ENCODE data around the gene SHROOM3. TPM values are rescaled to one million over a fixed set of nuclear protein-coding genes. Genes with fewer than 3 reads are reported as not detected.

Gene SHROOM3
- total and polyA plus RNA-seq, 2 donors from 2014 or later, result 5.5 to 67.3 TPM

DNA sequence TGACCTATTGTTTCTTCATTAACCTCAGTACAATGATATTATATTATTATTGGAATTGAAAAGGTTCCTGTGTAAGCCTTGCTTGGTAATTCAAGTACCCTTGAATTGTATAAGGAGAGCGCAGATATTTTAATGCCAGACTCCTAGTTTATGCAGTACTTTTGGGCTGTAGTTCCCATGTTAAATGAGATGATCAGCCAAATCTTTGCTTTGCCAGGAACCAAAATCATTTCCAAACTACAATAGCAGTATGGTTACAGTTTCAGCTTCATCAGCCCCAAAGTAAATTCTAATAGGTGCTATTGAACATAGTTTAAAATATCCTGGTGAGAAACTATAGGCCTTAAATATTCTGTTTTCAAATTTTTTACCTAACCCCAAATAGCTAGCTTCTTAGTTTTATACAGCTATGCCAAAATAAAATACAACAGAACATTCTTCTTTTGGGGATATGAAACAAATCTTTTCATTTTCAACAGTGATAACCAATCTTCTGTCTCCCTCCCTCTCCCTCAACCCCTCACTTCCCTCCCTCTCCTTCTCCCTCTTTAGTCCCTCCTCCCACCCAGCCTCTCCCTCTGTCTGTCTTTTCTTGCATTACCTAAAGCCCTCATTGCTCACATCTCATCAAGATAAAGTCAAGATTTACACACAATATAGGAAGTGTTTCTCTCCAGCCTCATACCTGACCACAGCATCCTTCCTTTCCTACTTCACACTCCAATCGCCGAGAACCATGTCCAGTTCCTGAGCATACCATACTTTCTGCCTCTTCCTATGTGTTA is 190.1 kb downstream of the SHROOM3 start:
- no peak for DNase-seq
- FAIRE-seq, result no peak
- Histone ChIP-seq H3K9me3 (ENCODE audit: control insufficient read depth in 2 of 3, insufficient read depth in 1 of 3, low read length in 3 of 3) (no peaks in the 10 kb centered on the region), H3K27me3 (ENCODE audit: control insufficient read depth, insufficient read depth, low read length) (no peaks in the 10 kb centered on the region), H3K4me3 (ENCODE audit: low read length in 3 of 3) (no peak overlapping the region), H3K36me3 (ENCODE audit: control insufficient read depth in 2 of 3, insufficient read depth in 3 of 3, low read length in 3 of 3) (no peaks in the 10 kb centered on the region), H3K27ac (ENCODE audit: low read depth in 2 of 2, low read length in 2 of 2) (peak overlapping the region; percentile 45 to 47), H3K9ac (ENCODE audit: low read length in 3 of 3) (peak overlapping the region in 1 of 3 donors; percentile 26), H3K4me1 (ENCODE audit: control insufficient read depth in 2 of 3, insufficient read depth in 2 of 3, low read depth in 1 of 3, low read length in 3 of 3) (peaks cover 0 to 15% (median 3%) of the 10 kb centered on the region in 3 donors)
- TF ChIP-seq, protein P1, sequence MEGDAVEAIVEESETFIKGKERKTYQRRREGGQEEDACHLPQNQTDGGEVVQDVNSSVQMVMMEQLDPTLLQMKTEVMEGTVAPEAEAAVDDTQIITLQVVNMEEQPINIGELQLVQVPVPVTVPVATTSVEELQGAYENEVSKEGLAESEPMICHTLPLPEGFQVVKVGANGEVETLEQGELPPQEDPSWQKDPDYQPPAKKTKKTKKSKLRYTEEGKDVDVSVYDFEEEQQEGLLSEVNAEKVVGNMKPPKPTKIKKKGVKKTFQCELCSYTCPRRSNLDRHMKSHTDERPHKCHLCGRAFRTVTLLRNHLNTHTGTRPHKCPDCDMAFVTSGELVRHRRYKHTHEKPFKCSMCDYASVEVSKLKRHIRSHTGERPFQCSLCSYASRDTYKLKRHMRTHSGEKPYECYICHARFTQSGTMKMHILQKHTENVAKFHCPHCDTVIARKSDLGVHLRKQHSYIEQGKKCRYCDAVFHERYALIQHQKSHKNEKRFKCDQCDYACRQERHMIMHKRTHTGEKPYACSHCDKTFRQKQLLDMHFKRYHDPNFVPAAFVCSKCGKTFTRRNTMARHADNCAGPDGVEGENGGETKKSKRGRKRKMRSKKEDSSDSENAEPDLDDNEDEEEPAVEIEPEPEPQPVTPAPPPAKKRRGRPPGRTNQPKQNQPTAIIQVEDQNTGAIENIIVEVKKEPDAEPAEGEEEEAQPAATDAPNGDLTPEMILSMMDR (IDR thresholded peaks at IDR 0.05; ENCODE audit: borderline replicate concordance, extremely low read depth, insufficient read depth), result no peak
- intact Hi-C loops (cut with DNase I), result no loop called here

DNA sequence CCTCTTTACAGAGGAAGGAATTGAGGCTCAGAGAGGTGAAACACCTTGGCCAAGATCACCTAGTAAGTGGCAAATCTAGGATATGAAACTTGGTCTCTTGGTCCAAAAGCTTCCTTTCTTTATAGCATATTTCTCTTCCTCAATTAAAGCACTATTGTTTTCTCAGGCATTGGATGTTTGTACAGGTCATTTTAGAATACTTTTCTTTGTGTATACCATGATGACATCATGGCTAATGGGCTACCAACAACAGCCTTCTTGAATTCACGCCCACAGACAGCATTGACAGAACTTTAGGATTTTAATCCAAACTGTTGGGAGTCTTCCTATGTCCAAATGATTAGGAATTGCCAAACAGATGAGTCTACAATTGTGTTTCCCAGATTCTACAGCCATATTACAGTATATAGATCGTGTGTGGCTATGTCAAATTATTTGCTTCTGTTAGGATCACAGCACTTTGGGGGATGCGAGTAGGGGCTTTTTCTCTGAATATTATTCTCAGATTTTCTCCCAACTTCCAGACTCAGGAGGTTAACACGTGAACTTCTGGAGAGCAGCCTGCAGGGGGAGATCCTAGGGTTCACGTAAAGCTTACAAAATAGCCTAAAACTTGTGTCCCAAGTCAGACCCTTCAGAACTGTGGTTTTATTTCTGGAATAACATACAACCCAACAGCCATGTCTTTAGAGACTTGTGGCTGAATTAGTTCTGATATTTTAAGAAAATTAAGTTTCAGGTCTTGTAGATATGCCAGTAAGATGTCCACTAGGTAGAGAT is 191.8 kb downstream of the SHROOM3 start:
- H3K27me3 ChIP-seq (ENCODE audit: control insufficient read depth, insufficient read depth, low read length), result no peaks in the 10 kb centered on the region
- FAIRE-seq (no peak), DNase-seq (no peak)
- no peaks in the 10 kb centered on the region for H3K36me3 ChIP-seq (ENCODE audit: control insufficient read depth in 2 of 3, insufficient read depth in 3 of 3, low read length in 3 of 3)
- TF ChIP-seq, protein P1 (IDR thresholded peaks at IDR 0.05; ENCODE audit: borderline replicate concordance, extremely low read depth, insufficient read depth), result no peak
- H3K4me1 ChIP-seq (ENCODE audit: control insufficient read depth in 2 of 3, insufficient read depth in 2 of 3, low read depth in 1 of 3, low read length in 3 of 3), result peaks cover 0 to 15% (median 3%) of the 10 kb centered on the region in 3 donors
- H3K9ac ChIP-seq (ENCODE audit: low read length in 3 of 3), result no peak overlapping the region
- intact Hi-C loops (cut with DNase I), result no loop called here
- no peak overlapping the region for H3K4me3 ChIP-seq (ENCODE audit: low read length in 3 of 3)
- H3K27ac ChIP-seq (ENCODE audit: low read depth in 2 of 2, low read length in 2 of 2), result no peak overlapping the region
- H3K9me3 ChIP-seq (ENCODE audit: control insufficient read depth in 2 of 3, insufficient read depth in 1 of 3, low read length in 3 of 3), result no peaks in the 10 kb centered on the region

DNA sequence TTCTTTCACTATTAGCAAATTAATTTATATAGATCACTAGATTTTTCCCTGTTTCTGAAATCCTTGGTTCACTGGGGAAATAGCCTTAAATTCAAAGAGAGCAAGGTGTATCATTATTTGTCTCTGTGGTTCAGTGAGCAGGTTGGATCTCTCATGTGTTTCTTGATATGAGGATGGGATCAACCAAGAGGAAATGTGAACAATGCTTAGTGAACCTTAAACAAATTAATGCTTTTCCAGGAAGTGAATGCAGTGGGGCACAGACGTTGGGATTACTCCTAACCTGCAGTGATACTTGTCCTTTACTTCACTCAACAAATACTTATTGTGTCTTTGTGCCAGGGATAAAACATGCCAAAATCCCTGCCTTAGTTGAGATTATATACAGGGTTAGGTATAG is 193.2 kb downstream of the SHROOM3 start:
- H3K36me3 ChIP-seq (ENCODE audit: control insufficient read depth in 2 of 3, insufficient read depth in 3 of 3, low read length in 3 of 3), result no peaks in the 10 kb centered on the region
- peaks cover 0 to 11% (median 0%) of the 10 kb centered on the region in 3 donors for H3K4me1 ChIP-seq (ENCODE audit: control insufficient read depth in 2 of 3, insufficient read depth in 2 of 3, low read depth in 1 of 3, low read length in 3 of 3)
- DNase-seq (no peak), FAIRE-seq (no peak)
- TF ChIP-seq, protein P1 (IDR thresholded peaks at IDR 0.05; ENCODE audit: borderline replicate concordance, extremely low read depth, insufficient read depth), result no peak
- no peaks in the 10 kb centered on the region for H3K9me3 ChIP-seq (ENCODE audit: control insufficient read depth in 2 of 3, insufficient read depth in 1 of 3, low read length in 3 of 3)
- no peak overlapping the region for H3K4me3 ChIP-seq (ENCODE audit: low read length in 3 of 3)
- no peak overlapping the region for H3K9ac ChIP-seq (ENCODE audit: low read length in 3 of 3)
- H3K27me3 ChIP-seq (ENCODE audit: control insufficient read depth, insufficient read depth, low read length), result no peaks in the 10 kb centered on the region
- intact Hi-C loops (cut with DNase I), result no loop called here
- no peak overlapping the region for H3K27ac ChIP-seq (ENCODE audit: low read depth in 2 of 2, low read length in 2 of 2)

Data from kidney (tissue), 14 donors.